A549 (cell line): Measurements from ENCODE around the gene ARID3A. TPM values are rescaled to one million over a fixed set of nuclear protein-coding genes. Genes with fewer than 3 reads are reported as not detected.

Experiments
- ATAC-seq, 2 experiments: fragments of 200-7000 bp in 1 of 2; fragments of >200 bp in 1 of 2; cut with Nextera tagmentation in 1 of 2; cut with Tn5 transposase in 1 of 2; 3 replicates each; pipeline versions ENCODE4 v1.8.0 to v1.9.1; 2018 to 2020; ENCODE audit warnings: mild to moderate bottlenecking in 1 of 2, moderate library complexity in 1 of 2
- CTCF ChIA-PET: fragments of 300-600 bp; sonication (Branson Sonifier 250); formaldehyde crosslinking; extraction: SDS; loops from one replicate; lab custom pipeline; 2021; ENCODE audit warnings: antibody characterized with exemption, inconsistent platforms; lab: Yijun Ruan, JAX
- POLR2A ChIA-PET: fragments of 350-600 bp; formaldehyde crosslinking; extraction: SDS; loops from one replicate; lab custom pipeline; 2021; ENCODE audit warnings: antibody characterized with exemption, inconsistent platforms; lab: Yijun Ruan, JAX
- DNase-seq, 2 experiments: peaks; one replicate each; pipeline versions ENCODE4 v3.0.0 to v3.0.0-alpha.2; 2011 to 2016; ENCODE audit warnings: low read depth in 1 of 2, low spot score in 1 of 2
- FAIRE-seq: peaks from 2 replicates; lab custom pipeline; 2011; peaks lifted over from hg19 to GRCh38; lab: Jason Lieb, UNC
- H3K27ac ChIP-seq, 2 experiments: fragments of >200 bp; sonication (Bioruptor Twin); formaldehyde crosslinking; 3 replicates each; pipeline ENCODE4 v1.5.1; 2016 to 2017
- H3K4me1 ChIP-seq: fragments of >200 bp; sonication (Bioruptor Twin); formaldehyde crosslinking; 3 replicates; pipeline ENCODE4 v1.6.1; 2016
- H3K4me2 ChIP-seq: fragments of >200 bp; sonication (Bioruptor Twin); formaldehyde crosslinking; 3 replicates; pipeline ENCODE4 v1.6.1; 2016
- H3K4me3 ChIP-seq: fragments of >200 bp; sonication (Bioruptor Twin); formaldehyde crosslinking; 3 replicates; pipeline ENCODE4 v1.5.1; 2016
- H3K9me3 ChIP-seq: fragments of >200 bp; sonication (Bioruptor Twin); formaldehyde crosslinking; 3 replicates; pipeline ENCODE4 v1.6.1; 2016
- BHLHE40 ChIP-seq: IDR thresholded peaks from 2 replicates; pipeline ENCODE4 v1.6.1; 2012; ENCODE audit warnings: low read depth, low read length, inconsistent platforms
- CEBPB ChIP-seq, 2 experiments: fragments of >200 bp in 1 of 2; sonication (Bioruptor Twin) in 1 of 2; formaldehyde crosslinking in 1 of 2; IDR thresholded peaks; 2 replicates each; pipeline ENCODE4 v1.6.1; 2012 to 2016
- CTCF ChIP-seq: fragments of >200 bp; sonication (Bioruptor Twin); formaldehyde crosslinking; IDR thresholded peaks from 3 replicates; pipeline ENCODE4 v1.5.1; 2016
- EHF ChIP-seq: fragments of 250-450 bp; sonication (Bioruptor Pico); IDR thresholded peaks from 2 replicates; pipeline ENCODE4 v1.5.0; 2020; ENCODE audit warnings: mild to moderate bottlenecking
- EHMT2 ChIP-seq: fragments of 200-600 bp; sonication (generic); IDR thresholded peaks from 2 replicates; pipeline ENCODE4 v1.6.1; 2016; ENCODE audit warnings: antibody characterized with exemption, low read depth, mild to moderate bottlenecking, moderate library complexity
- ELK1 ChIP-seq: fragments of 150-350 bp; IDR thresholded peaks from 2 replicates; pipeline ENCODE4 v1.6.1; 2014; ENCODE audit warnings: low read depth, mild to moderate bottlenecking, low read length
- FOSB ChIP-seq: fragments of 250-450 bp; sonication (Bioruptor Pico); IDR thresholded peaks from 2 replicates; pipeline ENCODE4 v1.5.0; 2020; ENCODE audit warnings: mild to moderate bottlenecking, moderate library complexity
- FOXS1 ChIP-seq: fragments of 250-450 bp; sonication (Bioruptor Pico); IDR thresholded peaks from 2 replicates; pipeline ENCODE4 v1.5.0; 2020; ENCODE audit warnings: mild to moderate bottlenecking, moderate library complexity
- JUN ChIP-seq, 2 experiments: fragments of >200 bp; sonication (Bioruptor Twin); formaldehyde crosslinking; IDR thresholded peaks; 2 replicates in 1 of 2; 3 replicates in 1 of 2; pipeline ENCODE4 v1.6.1; 2016 to 2017
- JUNB ChIP-seq: fragments of >200 bp; sonication (Bioruptor Twin); formaldehyde crosslinking; IDR thresholded peaks from 2 replicates; pipeline ENCODE4 v1.6.1; 2016
- MAFK ChIP-seq: fragments of 450-650 bp; IDR thresholded peaks from 2 replicates; pipeline ENCODE4 v1.6.1; 2014; ENCODE audit not compliant: partially characterized antibody
- MYC ChIP-seq: IDR thresholded peaks from 2 replicates; pipeline ENCODE4 v1.6.1; 2012; ENCODE audit warnings: mild to moderate bottlenecking, inconsistent platforms, low read length, improper control_type of control experiment, borderline replicate concordance
- PHF8 ChIP-seq: fragments of 200-600 bp; sonication (generic); IDR thresholded peaks from 2 replicates; pipeline ENCODE4 v1.6.1; 2016; ENCODE audit warnings: low read depth, mild to moderate bottlenecking, antibody characterized with exemption, moderate library complexity, borderline replicate concordance
- POLR2A ChIP-seq: IDR thresholded peaks from 2 replicates; pipeline ENCODE4 v1.6.1; 2012; ENCODE audit warnings: mild to moderate bottlenecking, low read length
- POLR2AphosphoS2 ChIP-seq: conservative IDR thresholded peaks from 2 replicates; pipeline ENCODE4 v1.6.1; 2012; ENCODE audit warnings: low read length, improper control_type of control experiment, inconsistent platforms
- RARB ChIP-seq: fragments of 250-450 bp; sonication (Bioruptor Pico); IDR thresholded peaks from 2 replicates; pipeline ENCODE4 v1.8.0; 2021; ENCODE audit warnings: mild to moderate bottlenecking, moderate library complexity
- RNF2 ChIP-seq: fragments of 200-600 bp; sonication (generic); IDR thresholded peaks from 2 replicates; pipeline ENCODE4 v1.6.1; 2016; ENCODE audit warnings: low read depth, mild to moderate bottlenecking, antibody characterized with exemption, moderate library complexity, borderline replicate concordance
- TP53 ChIP-seq: fragments of 250-450 bp; sonication (Bioruptor Pico); IDR thresholded peaks from 2 replicates; pipeline ENCODE4 v1.5.0; 2021; ENCODE audit warnings: mild to moderate bottlenecking, moderate library complexity
- USF2 ChIP-seq: fragments of 450-650 bp; IDR thresholded peaks from 2 replicates; pipeline ENCODE4 v1.6.1; 2014; ENCODE audit warnings: antibody characterized with exemption
- WGBS: methylation state at CpG from one replicate; pipeline ENCODE4 v1.1.6; 2017; ENCODE audit errors: missing lambda C conversion rate; 5-methylcytosine and 5-hydroxymethylcytosine counted together
- polyA plus RNA-seq, 4 experiments: library from polyadenylated mRNA; depleted of rRNA in 3 of 4; stranded (reverse); fragments of >200 nt; fragmentation: RNase III in 1 of 4; extraction: RNeasy Plus Mini Kit Qiagen cat#74134 plus additional on column Dnase treatment in 1 of 4; gene quantifications; 2 replicates in 3 of 4; 3 replicates in 1 of 4; pipeline ENCODE4 v1.2.3, GENCODE V29; 2011 to 2017
- TF ChIP-seq, protein P1 (sequence below): fragments of 250-450 bp; sonication (Bioruptor Pico); IDR thresholded peaks from 2 replicates; pipeline ENCODE4 v1.5.0; 2020; ENCODE audit warnings: low read depth, mild to moderate bottlenecking, moderate library complexity

ARID3A gene
- polyA plus RNA-seq, 2 of the 4 experiments (the other 2 are of a cell fraction), result 3.3 to 6.1 TPM

- 88% methylated on average over 7 of the region's 14 CpGs for whole genome bisulfite sequencing
- DNase-seq, result no peak
- CTCF ChIA-PET, result interaction anchor here (1.1 kb wide), 1 partner anchor 66 kb away, joined by 4 read pairs; no protein-coding TSS in a partner anchor
- no peak overlapping the region for H3K4me3 ChIP-seq
- no peak overlapping the region for H3K4me2 ChIP-seq
- no peak for FAIRE-seq
- no peak overlapping the region for H3K27ac ChIP-seq
- TF ChIP-seq PHF8, result no peak
- no peak for TF ChIP-seq TP53 (CRISPR knock-in tag)
- no peak for TF ChIP-seq JUN (IDR thresholded peaks at IDR 0.05)
- no peak for TF ChIP-seq MAFK
- TF ChIP-seq RNF2, result no peak
- no peak for TF ChIP-seq JUNB
- TF ChIP-seq CEBPB (IDR thresholded peaks at IDR 0.05), result no peak
- no peak for TF ChIP-seq EHMT2
- TF ChIP-seq BHLHE40, result no peak
- no peak for TF ChIP-seq FOSB
- TF ChIP-seq USF2, result no peak
- TF ChIP-seq EHF, result no peak
- TF ChIP-seq FOXS1 (CRISPR knock-in tag), result no peak
- TF ChIP-seq POLR2A, result no peak
- no peak for TF ChIP-seq CTCF
- no peak for TF ChIP-seq RARB (CRISPR knock-in tag)
- no peak for TF ChIP-seq POLR2AphosphoS2
- TF ChIP-seq, protein P1, sequence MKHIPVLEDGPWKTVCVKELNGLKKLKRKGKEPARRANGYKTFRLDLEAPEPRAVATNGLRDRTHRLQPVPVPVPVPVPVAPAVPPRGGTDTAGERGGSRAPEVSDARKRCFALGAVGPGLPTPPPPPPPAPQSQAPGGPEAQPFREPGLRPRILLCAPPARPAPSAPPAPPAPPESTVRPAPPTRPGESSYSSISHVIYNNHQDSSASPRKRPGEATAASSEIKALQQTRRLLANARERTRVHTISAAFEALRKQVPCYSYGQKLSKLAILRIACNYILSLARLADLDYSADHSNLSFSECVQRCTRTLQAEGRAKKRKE, result no peak
- POLR2A ChIA-PET, result no interaction called here
- no peak for ATAC-seq
- H3K4me1 ChIP-seq, result peaks cover 14% of the 10 kb centered on the region; the same call in 2 of the 3 replicates
- no peaks in the 10 kb centered on the region for H3K9me3 ChIP-seq
Observed at GRCh38 chr19:988081-988480, 62.2 kb downstream of the ARID3A start.

- 97% methylated on average over 9 of the region's 15 CpGs for WGBS
- CTCF ChIA-PET, result interaction anchor here (1.1 kb wide), 1 partner anchor 66 kb away, joined by 4 read pairs; no protein-coding TSS in a partner anchor
Observed at GRCh38 chr19:988510-988909, 62.7 kb downstream of the ARID3A start.

More at GRCh38 chr19:988510-988909, 62.7 kb downstream of the ARID3A start:
- no peak for TF ChIP-seq ELK1
- no peak for TF ChIP-seq MYC
- POLR2A ChIA-PET, result no interaction called here
- Histone ChIP-seq H3K4me2 (no peak overlapping the region), H3K27ac (no peak overlapping the region), H3K4me3 (no peak overlapping the region), H3K9me3 (no peaks in the 10 kb centered on the region), H3K4me1 (peaks cover 10% of the 10 kb centered on the region; the same call in 2 of the 3 replicates)
- DNase-seq, result no peak
- ATAC-seq, result no peak
- FAIRE-seq, result no peak
